ENCODE data around the gene IL15RA.
"Not testable (repeated sequence)": the region's sequence is repeated elsewhere in the genome, so short reads cannot be mapped to it uniquely, and the experiment has no call there.

The IL15RA gene

DNA sequence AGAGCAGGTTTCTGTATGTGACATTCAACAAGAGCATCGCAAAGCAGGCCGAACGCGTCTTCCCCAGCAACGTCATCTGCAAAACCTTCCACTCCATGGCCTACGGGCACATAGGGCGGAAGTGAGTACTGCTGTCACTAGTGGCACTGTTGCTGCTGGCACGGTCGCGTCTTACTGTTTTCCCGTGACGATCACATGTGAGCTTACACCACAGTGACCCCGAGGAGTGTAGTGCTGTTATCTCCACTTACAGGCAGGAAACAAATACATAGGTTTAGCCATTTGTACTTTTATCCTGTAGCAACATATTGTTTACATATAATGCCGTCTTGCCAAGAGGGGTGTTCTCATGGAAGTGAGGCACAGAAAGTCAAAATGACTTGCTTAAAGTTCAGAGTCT, 61.9 kb downstream of the IL15RA start:
- peaks cover 3% of the 10 kb centered on the region for H3K4me1 Mint-ChIP-seq (ENCODE audit: low read depth)
- H3K27me3 Mint-ChIP-seq: no peaks in the 10 kb centered on the region
- H3K9me3 Mint-ChIP-seq (ENCODE audit: low read depth): no peaks in the 10 kb centered on the region
- H3K4me3 Mint-ChIP-seq: no peak overlapping the region
- peaks cover 10% of the 10 kb centered on the region for H3K36me3 Mint-ChIP-seq
- no peak overlapping the region for H3K27ac Mint-ChIP-seq

DNA sequence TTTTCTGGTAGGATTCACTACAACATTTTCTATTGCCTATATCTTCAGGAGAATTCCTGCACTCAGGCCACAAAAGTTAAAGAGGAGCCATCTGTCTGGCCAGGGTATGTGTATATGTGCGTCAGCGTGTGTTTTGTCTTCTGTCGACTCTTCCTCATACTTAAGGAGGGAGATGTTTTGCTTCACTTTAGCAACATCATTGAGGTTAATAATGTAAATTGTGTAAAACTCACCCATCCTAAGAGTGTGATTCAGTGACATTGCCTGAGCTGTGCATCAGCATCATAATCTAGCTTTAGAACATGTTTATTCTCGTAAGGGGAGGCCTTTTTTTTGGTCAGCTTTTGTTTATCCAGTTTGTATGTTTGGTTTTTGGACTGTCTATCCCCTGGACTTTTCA, 63.6 kb downstream of the IL15RA start:
- Mint-ChIP-seq H3K4me1 (ENCODE audit: low read depth) (peaks cover 3% of the 10 kb centered on the region), H3K27ac (no peak overlapping the region), H3K9me3 (ENCODE audit: low read depth) (no peaks in the 10 kb centered on the region), H3K4me3 (no peak overlapping the region), H3K36me3 (peaks cover 9% of the 10 kb centered on the region), H3K27me3 (no peaks in the 10 kb centered on the region)

DNA sequence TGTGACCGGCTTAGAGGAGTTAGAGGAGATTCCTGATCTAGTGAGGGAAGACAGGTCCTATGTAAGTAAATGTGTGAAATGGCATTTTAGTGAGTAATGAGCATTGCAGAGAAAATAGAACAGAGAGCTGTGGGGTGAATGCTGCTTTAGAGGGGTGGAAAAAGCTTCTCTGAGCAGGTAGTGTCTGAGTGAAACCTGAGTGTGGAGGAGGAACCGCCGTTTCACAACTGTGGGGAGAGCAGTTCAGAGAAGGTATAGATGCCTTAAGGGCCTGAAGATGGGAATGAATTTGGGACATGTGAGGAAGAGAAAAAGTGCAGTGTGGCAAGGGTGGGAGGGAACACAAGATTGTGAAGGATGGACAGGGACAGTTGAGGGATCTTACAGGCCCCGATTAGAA, 65.7 kb downstream of the IL15RA start:
- Mint-ChIP-seq H3K36me3 (peaks cover 15% of the 10 kb centered on the region), H3K4me3 (no peak overlapping the region), H3K27me3 (no peaks in the 10 kb centered on the region), H3K4me1 (ENCODE audit: low read depth) (peaks cover 8% of the 10 kb centered on the region), H3K27ac (no peak overlapping the region), H3K9me3 (ENCODE audit: low read depth) (no peaks in the 10 kb centered on the region)

DNA sequence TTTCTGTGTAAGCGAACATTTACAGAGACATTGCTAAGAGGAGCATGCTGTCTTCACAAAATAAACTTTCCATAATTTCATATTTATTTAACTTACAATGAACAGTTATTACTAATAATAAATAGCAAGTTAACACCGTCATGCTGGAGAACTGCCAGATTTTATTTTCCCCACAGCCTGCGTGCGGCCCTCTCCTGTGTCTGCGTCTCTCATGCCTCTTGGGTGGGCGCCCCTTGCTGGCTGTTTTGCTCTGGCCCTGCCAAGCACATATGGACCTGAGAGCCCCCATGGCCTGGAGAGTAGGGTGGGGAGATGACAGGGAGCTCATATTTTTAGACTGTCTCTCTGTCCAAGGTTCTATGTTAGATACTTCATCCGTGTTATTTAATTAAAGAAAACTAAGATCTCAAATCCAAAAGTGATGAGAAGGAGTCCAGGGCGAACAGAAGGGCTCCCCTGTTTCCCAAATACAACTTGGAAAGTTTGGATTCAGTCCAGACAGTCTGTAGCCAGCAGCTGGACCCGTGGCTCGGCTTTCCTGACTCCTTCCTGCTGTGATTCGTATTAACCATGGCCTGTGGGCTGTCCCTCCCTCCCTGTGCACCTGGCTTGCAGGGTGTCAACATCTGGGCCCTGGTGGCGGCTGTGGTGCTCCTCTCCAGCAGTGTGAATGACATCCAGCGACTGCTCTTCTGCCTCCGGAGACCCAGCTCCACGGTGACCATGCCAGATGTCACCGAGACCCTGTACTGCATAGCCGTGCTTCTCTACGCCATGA, 66.8 kb downstream of the IL15RA start:
- H3K27me3 Mint-ChIP-seq: no peaks in the 10 kb centered on the region

DNA sequence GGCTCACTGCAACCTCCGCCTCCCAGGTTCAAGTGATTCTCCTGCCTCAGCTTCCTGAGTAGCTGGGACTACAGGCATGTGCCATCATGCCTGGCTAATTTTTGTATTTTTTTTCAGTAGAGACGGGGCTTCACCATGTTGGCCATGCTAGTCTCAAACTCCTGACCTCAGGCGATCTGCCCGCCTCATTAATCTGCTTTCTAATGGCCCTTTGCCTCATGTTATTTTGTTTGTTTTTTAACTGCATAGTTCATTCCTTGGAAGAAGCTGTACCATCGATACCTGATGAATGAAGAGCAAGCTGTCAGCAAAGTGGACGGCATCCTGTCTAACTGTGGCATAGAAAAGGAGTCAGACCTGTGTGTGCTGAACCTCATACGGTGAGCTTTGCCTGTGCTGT, 68.7 kb downstream of the IL15RA start:
- H3K27me3 Mint-ChIP-seq; H3K4me3 Mint-ChIP-seq; H3K27ac Mint-ChIP-seq; H3K9me3 Mint-ChIP-seq (ENCODE audit: low read depth): not testable (repeated sequence)
- peaks cover 19% of the 10 kb centered on the region for H3K36me3 Mint-ChIP-seq
- peaks cover 17% of the 10 kb centered on the region for H3K4me1 Mint-ChIP-seq (ENCODE audit: low read depth)

More for the DNA sequence above, 66.8 kb downstream of the IL15RA start:
- H3K9me3 Mint-ChIP-seq (ENCODE audit: low read depth): no peaks in the 10 kb centered on the region
- peaks cover 16% of the 10 kb centered on the region for H3K36me3 Mint-ChIP-seq
- peaks cover 11% of the 10 kb centered on the region for H3K4me1 Mint-ChIP-seq (ENCODE audit: low read depth)
- H3K27ac Mint-ChIP-seq: no peak overlapping the region
- no peak overlapping the region for H3K4me3 Mint-ChIP-seq

DNA sequence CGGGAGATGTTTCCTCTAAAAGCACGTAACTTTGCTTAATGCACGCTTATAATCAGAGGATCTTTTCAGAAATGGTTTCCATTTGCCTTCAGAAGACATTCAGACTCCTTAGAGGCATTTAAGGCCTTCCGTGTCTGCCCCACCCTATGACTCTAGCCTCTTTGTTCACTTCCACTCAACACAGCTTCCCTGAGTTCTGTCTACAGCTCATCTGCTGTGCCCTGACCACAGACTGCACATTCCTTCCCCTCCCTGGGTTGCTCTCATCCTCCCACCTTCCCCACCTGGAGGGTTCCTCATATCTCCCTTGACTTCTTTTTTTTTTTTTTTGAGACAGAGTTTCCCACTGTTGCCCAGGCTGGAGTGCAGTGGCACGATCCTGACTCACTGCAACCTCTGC, 70.7 kb downstream of the IL15RA start:
- Mint-ChIP-seq H3K4me1 (ENCODE audit: low read depth) (peaks cover 20% of the 10 kb centered on the region), H3K4me3 (no peak overlapping the region), H3K9me3 (ENCODE audit: low read depth) (no peaks in the 10 kb centered on the region), H3K27ac (no peak overlapping the region), H3K36me3 (peaks cover 19% of the 10 kb centered on the region), H3K27me3 (no peaks in the 10 kb centered on the region)

DNA sequence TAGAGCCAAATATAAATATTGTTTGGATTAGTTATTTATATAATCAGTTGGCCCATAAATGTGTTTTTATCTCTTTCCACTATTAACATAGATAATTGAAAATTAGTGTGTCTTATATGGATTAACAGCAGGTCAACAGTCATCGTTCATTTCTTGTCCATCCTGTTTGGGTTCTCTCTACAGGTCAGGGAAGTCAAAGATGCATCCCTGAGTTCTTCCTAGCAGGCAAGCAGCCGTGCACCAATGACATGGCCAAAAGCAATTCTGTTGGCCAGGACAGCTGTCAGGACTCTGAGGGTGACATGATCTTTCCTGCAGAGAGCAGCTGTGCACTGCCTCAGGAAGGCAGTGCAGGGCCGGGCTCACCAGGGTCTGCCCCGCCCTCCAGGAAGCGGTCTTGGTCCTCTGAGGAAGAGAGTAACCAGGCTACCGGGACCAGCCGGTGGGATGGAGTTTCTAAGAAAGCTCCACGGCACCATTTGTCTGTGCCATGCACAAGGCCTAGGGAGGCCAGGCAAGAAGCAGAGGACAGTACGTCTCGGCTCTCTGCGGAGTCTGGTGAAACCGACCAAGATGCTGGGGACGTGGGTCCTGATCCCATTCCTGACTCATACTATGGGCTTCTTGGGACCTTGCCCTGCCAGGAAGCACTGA, 71.4 kb downstream of the IL15RA start:
- H3K27ac Mint-ChIP-seq: no peak overlapping the region
- H3K36me3 Mint-ChIP-seq: peaks cover 17% of the 10 kb centered on the region
- H3K4me1 Mint-ChIP-seq (ENCODE audit: low read depth): peaks cover 19% of the 10 kb centered on the region
- no peak overlapping the region for H3K4me3 Mint-ChIP-seq
- no peaks in the 10 kb centered on the region for H3K27me3 Mint-ChIP-seq
- no peaks in the 10 kb centered on the region for H3K9me3 Mint-ChIP-seq (ENCODE audit: low read depth)

DNA sequence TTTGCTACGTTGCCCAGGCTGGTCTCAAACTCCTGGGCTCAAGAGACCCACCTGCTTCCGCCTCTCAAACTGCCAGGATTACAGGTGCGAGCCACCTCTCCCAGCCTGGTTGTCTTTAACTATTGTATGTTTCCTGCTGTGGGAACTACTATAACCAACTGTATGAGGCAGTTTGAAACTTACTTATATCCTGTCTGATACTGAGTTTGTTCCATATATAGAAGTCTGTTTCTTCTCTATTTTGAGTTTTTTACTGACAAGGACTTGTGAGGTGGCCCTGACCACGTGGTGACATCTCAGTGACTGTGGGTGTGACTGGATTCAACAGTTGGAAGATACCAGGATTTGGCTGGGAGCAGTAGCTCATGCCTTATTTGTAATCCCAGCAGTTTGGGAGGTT, 73.1 kb downstream of the IL15RA start:
- H3K27ac Mint-ChIP-seq: no peak overlapping the region
- H3K9me3 Mint-ChIP-seq (ENCODE audit: low read depth): no peaks in the 10 kb centered on the region
- H3K4me3 Mint-ChIP-seq: no peak overlapping the region
- peaks cover 17% of the 10 kb centered on the region for H3K36me3 Mint-ChIP-seq
- H3K4me1 Mint-ChIP-seq (ENCODE audit: low read depth): peaks cover 19% of the 10 kb centered on the region
- H3K27me3 Mint-ChIP-seq: no peaks in the 10 kb centered on the region

DNA sequence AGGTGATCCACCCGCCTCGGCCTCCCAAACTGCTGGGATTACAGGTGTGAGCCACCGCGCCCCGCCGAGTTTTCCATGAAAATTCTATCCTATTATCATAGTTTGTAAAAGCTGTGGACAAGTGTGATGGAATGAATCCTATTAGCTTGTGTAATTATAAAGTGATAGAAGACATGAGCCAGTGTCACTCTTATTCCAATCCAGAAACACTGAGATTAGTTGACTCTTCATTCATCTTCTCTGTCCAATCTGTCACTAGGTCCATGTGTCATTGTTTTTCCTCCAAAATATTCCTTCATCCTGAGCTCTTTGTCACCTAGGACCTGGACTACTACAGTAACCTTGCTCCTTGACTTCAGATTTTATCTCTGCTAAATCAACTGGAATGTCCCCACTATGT, 73.8 kb downstream of the IL15RA start:
- Mint-ChIP-seq H3K27me3 (no peaks in the 10 kb centered on the region), H3K27ac (no peak overlapping the region), H3K36me3 (peaks cover 15% of the 10 kb centered on the region), H3K4me3 (no peak overlapping the region), H3K9me3 (ENCODE audit: low read depth) (no peaks in the 10 kb centered on the region), H3K4me1 (ENCODE audit: low read depth) (peaks cover 19% of the 10 kb centered on the region)

DNA sequence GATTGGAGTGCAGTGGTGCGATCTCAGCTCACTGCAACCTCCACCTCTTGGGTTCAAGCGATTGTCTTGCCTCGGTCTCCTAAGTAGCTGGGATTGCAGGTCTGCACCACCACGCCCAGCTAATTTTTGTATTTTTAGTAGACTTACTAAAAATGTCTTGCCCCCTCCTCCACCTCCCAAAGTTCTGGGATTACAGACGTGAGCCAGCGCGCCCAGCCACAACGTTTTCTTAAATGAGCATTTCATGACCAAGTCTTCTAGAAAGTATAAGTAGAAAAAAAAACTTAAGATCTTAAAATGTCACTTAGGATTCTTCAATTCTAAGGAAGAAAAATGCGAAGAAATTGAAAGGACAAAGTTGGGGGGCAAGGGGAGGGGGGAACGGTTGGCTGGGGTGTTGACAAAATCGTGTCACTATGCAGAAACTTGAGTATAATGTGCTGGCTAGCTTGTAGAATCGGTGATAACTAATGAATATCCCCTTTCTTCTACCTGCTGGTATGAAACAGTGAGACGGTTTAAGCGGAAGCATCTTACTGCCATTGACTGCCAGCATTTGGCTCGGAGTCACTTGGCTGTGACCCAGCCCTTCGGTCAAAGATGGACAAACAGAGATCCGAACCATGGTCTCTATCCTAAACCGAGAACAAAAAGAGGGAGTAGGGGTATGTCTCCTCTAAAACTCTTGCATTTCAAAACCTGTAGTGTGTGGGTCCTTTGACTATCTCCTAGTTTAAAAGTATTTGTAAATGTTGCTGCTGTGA, 74.7 kb downstream of the IL15RA start:
- H3K4me1 Mint-ChIP-seq (ENCODE audit: low read depth): peaks cover 16% of the 10 kb centered on the region
- no peak overlapping the region for H3K4me3 Mint-ChIP-seq
- H3K36me3 Mint-ChIP-seq: peaks cover 16% of the 10 kb centered on the region
- no peak overlapping the region for H3K27ac Mint-ChIP-seq
- H3K9me3 Mint-ChIP-seq (ENCODE audit: low read depth): no peaks in the 10 kb centered on the region
- no peaks in the 10 kb centered on the region for H3K27me3 Mint-ChIP-seq

All from activated naive CD8-positive, alpha-beta T cell (primary cell).